Epithelial cell of proximal tubule (primary cell): Measurements from ENCODE around the gene TMEM30A. TPM values are rescaled to one million over a fixed set of nuclear protein-coding genes. Genes with fewer than 3 reads are reported as not detected.

Experiments used
- DNase-seq: peaks from one replicate; pipeline ENCODE4 v3.0.0-alpha.2; 2011; ENCODE audit warnings: low read depth
- H3K4me3 ChIP-seq: 2 replicates; pipeline ENCODE4 v1.5.1; 2011; ENCODE audit warnings: low read depth, mild to moderate bottlenecking, low read length
- total RNA-seq: library from RNA; depleted of rRNA; stranded (reverse); fragments of >200 nt; gene quantifications from 2 replicates; pipeline ENCODE4 v1.2.3, GENCODE V29; 2015
- TF ChIP-seq, protein P1 (sequence below): conservative IDR thresholded peaks from 2 replicates; pipeline ENCODE4 v1.5.1; 2012; ENCODE audit warnings: low read depth, mild to moderate bottlenecking, low read length

The TMEM30A gene
- total RNA-seq, 1 donor from 2014 or later, result 73.1 TPM

GRCh38 chr6:75296811-75297779, 12.5 kb upstream of the TMEM30A start:
- no peak for DNase-seq
- no peak overlapping the region for H3K4me3 ChIP-seq

GRCh38 chr6:75292555-75292954, 8.0 kb upstream of the TMEM30A start:
- no peak for DNase-seq
- no peak overlapping the region for H3K4me3 ChIP-seq

More at GRCh38 chr6:75296811-75297779, 12.5 kb upstream of the TMEM30A start:
- TF ChIP-seq, protein P1, sequence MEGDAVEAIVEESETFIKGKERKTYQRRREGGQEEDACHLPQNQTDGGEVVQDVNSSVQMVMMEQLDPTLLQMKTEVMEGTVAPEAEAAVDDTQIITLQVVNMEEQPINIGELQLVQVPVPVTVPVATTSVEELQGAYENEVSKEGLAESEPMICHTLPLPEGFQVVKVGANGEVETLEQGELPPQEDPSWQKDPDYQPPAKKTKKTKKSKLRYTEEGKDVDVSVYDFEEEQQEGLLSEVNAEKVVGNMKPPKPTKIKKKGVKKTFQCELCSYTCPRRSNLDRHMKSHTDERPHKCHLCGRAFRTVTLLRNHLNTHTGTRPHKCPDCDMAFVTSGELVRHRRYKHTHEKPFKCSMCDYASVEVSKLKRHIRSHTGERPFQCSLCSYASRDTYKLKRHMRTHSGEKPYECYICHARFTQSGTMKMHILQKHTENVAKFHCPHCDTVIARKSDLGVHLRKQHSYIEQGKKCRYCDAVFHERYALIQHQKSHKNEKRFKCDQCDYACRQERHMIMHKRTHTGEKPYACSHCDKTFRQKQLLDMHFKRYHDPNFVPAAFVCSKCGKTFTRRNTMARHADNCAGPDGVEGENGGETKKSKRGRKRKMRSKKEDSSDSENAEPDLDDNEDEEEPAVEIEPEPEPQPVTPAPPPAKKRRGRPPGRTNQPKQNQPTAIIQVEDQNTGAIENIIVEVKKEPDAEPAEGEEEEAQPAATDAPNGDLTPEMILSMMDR, result peak; percentile 75

DNA sequence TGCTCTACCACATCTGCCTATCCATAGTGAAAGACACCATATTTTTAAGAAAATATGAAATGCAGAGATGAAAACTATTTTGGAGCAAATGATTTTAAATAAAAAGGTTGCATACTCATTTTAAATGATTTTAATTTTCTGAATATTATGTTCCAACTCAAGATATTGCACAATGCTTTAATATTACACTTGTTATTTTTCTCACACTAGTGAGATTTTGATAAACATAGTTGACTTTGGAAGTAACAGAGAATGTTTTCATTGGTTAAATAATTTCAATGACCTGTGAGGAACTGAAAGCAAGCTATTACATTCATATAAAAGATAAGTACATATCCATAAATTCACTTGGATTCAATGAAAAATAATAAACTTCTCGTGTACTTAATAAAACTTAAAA, 7.2 kb upstream of the TMEM30A start:
- no peak overlapping the region for H3K4me3 ChIP-seq
- no peak for DNase-seq
- TF ChIP-seq, protein P1, result no peak

More at GRCh38 chr6:75292555-75292954, 8.0 kb upstream of the TMEM30A start:
- TF ChIP-seq, protein P1, result no peak

DNA sequence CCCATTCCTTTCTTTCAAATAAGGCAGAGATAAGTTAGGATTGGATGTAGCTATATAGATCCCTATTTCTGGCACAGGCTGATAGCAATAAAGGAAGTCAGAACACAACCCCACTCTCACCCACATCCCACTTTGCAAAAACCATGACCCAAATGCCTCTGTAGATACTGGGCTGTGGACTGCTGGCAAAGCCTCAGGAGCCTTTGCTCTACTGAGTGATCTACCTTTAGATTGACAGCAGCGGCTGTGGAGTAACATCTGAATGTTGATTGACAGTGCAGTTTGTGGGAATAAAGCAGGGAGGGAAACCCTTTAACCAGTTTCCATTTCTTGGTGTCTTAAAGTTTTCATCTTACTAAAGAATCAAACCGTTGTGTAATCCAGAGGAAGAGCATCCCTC, 6.7 kb upstream of the TMEM30A start:
- no peak overlapping the region for H3K4me3 ChIP-seq
- no peak for DNase-seq
- TF ChIP-seq, protein P1, result no peak

DNA sequence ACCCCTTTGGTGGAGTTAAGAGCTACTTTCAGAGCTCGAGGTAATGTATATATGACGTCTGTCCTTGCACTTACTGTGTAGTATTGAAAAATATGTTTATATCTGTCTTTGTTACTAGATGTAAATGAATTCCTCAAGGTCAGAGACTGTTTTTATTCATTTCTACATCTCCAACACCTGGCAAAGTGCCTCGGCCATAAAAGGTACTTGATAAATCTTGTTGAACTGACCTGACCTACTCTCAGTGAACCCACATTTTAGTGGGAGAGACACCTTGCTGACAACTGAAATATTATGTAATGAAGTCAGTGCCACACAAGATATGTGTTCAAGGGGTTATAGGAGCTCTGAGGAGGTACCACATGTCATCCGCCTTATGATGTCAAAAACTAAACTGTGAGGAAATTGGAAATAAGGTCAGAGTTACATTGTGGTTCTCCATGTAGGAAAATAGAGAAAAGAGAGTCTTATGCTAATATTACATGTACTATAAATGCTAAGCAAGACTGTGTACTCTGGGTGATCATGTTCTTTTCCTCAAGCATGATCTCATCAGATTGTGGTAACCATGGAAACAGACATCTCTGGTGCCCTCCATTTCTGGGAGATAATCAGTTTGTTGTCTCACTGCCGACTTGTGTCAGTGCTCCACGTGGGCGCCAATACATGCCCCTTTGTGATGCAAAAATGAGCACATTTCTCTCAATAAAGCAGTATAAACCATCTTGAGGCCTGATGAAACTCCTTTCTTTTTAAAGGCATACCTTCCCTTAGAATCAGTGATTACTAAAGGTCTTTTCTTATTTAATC, 5.7 kb upstream of the TMEM30A start:
- no peak overlapping the region for H3K4me3 ChIP-seq
- TF ChIP-seq, protein P1, result no peak
- DNase-seq, result no peak

- TF ChIP-seq, protein P1, result no peak
- no peak overlapping the region for H3K4me3 ChIP-seq
- no peak for DNase-seq
These were observed 3.4 kb upstream of the TMEM30A start for GRCh38 chr6:75288023-75288422.
